Tibial nerve (tissue), 4 donors: Measurements from ENCODE around the gene SMIM7. TPM values are rescaled to one million over a fixed set of nuclear protein-coding genes. Genes with fewer than 3 reads are reported as not detected.

Source experiments
- DNase-seq, 2 donors: peaks; one replicate each; pipeline ENCODE4 v3.0.0-alpha.2; 2019; ENCODE audit warnings: low spot score in 2 of 2
- H3K27ac ChIP-seq, 4 donors: fragments of 200-600 bp; sonication (generic) in 3 of 4; one replicate each; pipeline ENCODE4 v1.5.1; 2017 to 2019; ENCODE audit warnings: mild to moderate bottlenecking in 1 of 4
- H3K27me3 ChIP-seq, 2 donors: fragments of 200-600 bp; sonication (generic) in 1 of 2; one replicate each; pipeline versions ENCODE4 v1.5.1 to v1.6.0; 2017 to 2019
- H3K36me3 ChIP-seq, 3 donors: fragments of 200-600 bp; sonication (generic); one replicate each; pipeline ENCODE4 v1.5.1; 2018 to 2019
- H3K4me1 ChIP-seq, 4 donors: fragments of 200-600 bp; sonication (generic) in 3 of 4; one replicate each; pipeline ENCODE4 v1.5.1; 2017 to 2019
- H3K4me3 ChIP-seq, 4 donors: fragments of 200-600 bp; sonication (generic) in 3 of 4; one replicate each; pipeline ENCODE4 v1.5.1; 2017 to 2019; ENCODE audit warnings: mild to moderate bottlenecking in 1 of 4, moderate library complexity in 1 of 4
- H3K9me3 ChIP-seq, 4 donors: fragments of 200-600 bp; sonication (generic) in 3 of 4; one replicate each; pipeline ENCODE4 v1.5.1; 2017 to 2019
- CTCF ChIP-seq, 5 experiments: fragments of 200-600 bp in 3 of 5; fragments of 450-650 bp in 2 of 5; sonication (generic) in 3 of 5; IDR thresholded peaks; one replicate each; pipeline ENCODE4 v1.5.1; 2016 to 2019; ENCODE audit warnings: antibody characterized with exemption in 5 of 5, mild to moderate bottlenecking in 3 of 5, moderate library complexity in 2 of 5
- EP300 ChIP-seq, 2 donors: sonication (generic); formaldehyde crosslinking; IDR thresholded peaks; one replicate each; pipeline ENCODE4 v1.6.1; 2017; ENCODE audit warnings: antibody characterized with exemption in 2 of 2, mild to moderate bottlenecking in 1 of 2
- POLR2A ChIP-seq, 2 donors: fragments of 450-650 bp; IDR thresholded peaks; one replicate each; pipeline ENCODE4 v1.6.1; 2017; ENCODE audit warnings: antibody characterized with exemption in 2 of 2, mild to moderate bottlenecking in 2 of 2, moderate library complexity in 2 of 2
- WGBS, 2 donors: methylation state at CpG; one replicate each; pipeline ENCODE4 v1.1.5; 2018; 5-methylcytosine and 5-hydroxymethylcytosine counted together
- total RNA-seq, 4 donors: library from RNA; depleted of rRNA; stranded (reverse); fragments of >200 nt; gene quantifications; one replicate each; pipeline ENCODE4 v1.1.0, GENCODE V29; 2016

SMIM7 gene
- total RNA-seq, 4 donors from 2014 or later = 105 to 175 (median 132) TPM

DNA sequence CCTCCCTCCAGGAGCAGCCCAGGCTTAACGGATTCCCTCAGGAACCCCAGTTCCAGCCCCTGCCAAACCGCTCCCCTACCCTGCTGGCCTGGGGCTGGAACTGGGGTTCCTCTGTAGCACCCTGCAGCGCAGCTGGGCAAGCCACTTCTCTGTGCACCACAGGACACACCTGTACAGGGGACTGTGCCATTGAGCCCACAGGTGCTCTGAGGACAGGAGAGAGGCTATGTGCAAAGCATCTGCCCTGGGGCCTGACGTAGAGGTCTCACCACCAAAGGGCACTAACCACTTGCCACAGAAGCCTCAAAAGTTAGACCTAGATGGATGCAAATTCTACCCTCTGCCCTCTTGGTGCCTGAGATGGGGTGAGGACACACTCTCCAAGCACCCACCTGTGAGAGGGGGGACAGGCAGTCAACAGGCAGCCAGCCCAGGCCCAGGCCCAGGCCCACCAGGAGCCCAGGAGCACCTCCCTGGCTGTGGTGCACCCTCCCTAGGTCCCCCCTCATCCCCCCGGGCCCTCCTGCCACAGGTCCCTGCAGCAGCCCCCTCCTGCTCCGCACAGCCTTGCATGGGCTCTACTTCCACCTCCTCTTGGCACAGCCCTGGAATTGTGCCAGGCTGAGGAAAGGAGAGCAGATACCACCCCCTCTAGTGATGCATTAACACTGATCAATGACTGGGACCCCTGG lies 60.1 kb downstream of the SMIM7 start:
- no peaks in the 10 kb centered on the region for H3K27me3 ChIP-seq
- no peaks in the 10 kb centered on the region for H3K9me3 ChIP-seq
- H3K36me3 ChIP-seq = no peaks in the 10 kb centered on the region
- no peak overlapping the region for H3K4me3 ChIP-seq
- 78 to 81% methylated on average over 5 to 6 of the region's 6 CpGs for WGBS, 2 donors
- peaks cover 0 to 88% (median 6%) of the 10 kb centered on the region in 4 donors for H3K4me1 ChIP-seq
- no peak overlapping the region for H3K27ac ChIP-seq
- DNase-seq = no peak
- TF ChIP-seq CTCF (IDR thresholded peaks at IDR 0.05) (no peak), POLR2A (IDR thresholded peaks at IDR 0.05) (no peak), EP300 (IDR thresholded peaks at IDR 0.05) (no peak)

DNA sequence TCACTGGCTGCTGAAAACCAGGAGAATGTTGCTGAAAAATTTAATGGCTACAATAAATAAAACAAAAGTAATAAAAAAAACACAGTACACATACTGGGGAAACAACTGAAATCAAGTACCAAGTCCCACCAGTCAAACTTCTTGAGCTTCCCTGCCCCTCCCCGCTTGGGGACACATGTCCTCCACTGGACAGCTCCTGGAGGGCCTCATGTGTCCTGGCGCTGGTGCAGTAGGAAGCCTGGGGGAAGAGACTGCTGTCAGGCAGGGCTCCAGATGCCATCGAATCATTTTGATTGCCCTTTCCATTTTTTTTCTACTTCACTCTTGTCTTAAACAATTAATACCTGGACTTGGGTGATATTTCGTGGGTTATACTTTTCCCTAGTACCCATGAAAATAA lies 61.1 kb downstream of the SMIM7 start:
- Histone ChIP-seq H3K27ac (no peak overlapping the region), H3K4me3 (no peak overlapping the region), H3K36me3 (no peaks in the 10 kb centered on the region), H3K27me3 (no peaks in the 10 kb centered on the region), H3K4me1 (peaks cover 0 to 88% (median 11%) of the 10 kb centered on the region in 4 donors), H3K9me3 (no peaks in the 10 kb centered on the region)
- DNase-seq = no peak
- TF ChIP-seq POLR2A (IDR thresholded peaks at IDR 0.05) = no peak
- no peak for TF ChIP-seq EP300 (IDR thresholded peaks at IDR 0.05)
- no peak for TF ChIP-seq CTCF (IDR thresholded peaks at IDR 0.05)
- WGBS, 2 donors = 66 to 73% methylated on average over 4 of the region's 4 CpGs

DNA sequence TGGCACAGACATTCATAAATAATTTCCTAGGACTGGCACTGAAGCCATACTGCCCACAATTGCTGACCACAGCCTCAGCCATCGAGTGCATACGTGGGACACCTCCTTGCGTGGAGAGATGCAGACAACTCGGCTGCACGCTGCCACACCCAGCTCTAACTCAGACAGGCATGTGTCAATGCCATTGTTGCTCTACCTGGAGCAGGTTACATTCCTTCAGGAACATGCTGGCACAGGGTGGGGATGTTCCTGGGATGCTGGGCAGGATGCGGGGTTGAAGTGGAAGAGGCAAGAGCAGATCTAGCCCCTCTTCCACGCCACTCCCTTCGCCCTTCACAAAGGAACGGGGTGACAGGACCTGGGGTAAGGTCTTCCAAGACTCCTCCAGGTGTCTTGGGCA lies 63.5 kb downstream of the SMIM7 start:
- 96 to 99% methylated on average over 9 of the region's 9 CpGs for WGBS, 2 donors
- Histone ChIP-seq H3K9me3 (no peaks in the 10 kb centered on the region), H3K27ac (no peak overlapping the region), H3K36me3 (no peaks in the 10 kb centered on the region), H3K27me3 (no peaks in the 10 kb centered on the region), H3K4me1 (peaks cover 0 to 87% (median 17%) of the 10 kb centered on the region in 4 donors), H3K4me3 (no peak overlapping the region)
- DNase-seq = no peak
- TF ChIP-seq POLR2A (IDR thresholded peaks at IDR 0.05) = no peak
- TF ChIP-seq EP300 (IDR thresholded peaks at IDR 0.05) = no peak
- no peak for TF ChIP-seq CTCF (IDR thresholded peaks at IDR 0.05)

Other genes with a start within 250 kb of the SMIM7 start
- 10 to 100 TPM; 29.1 to 41.5 (median 33.3) TPM for gene EPS15L1, start 188.2 kb downstream of the SMIM7 start, total RNA-seq
- not detected for gene CALR3, start 164.0 kb downstream of the SMIM7 start, total RNA-seq
- gene C19orf44, start 163.8 kb downstream of the SMIM7 start, total RNA-seq = 10 to 100 TPM; 13.4 to 19.0 (median 15.8) TPM
- 10 to 100 TPM in 3 of 4 donors, 1 to 10 TPM in 1; 9.8 to 22.5 (median 12.6) TPM for gene CHERP, start 117.7 kb downstream of the SMIM7 start, total RNA-seq
- 10 to 100 TPM; 24.9 to 29.5 (median 28.0) TPM for gene SLC35E1, start 87.7 kb downstream of the SMIM7 start, total RNA-seq
- 10 to 100 TPM in 2 of 4 donors, 1 to 10 TPM in 2; 6.1 to 14.2 (median 11.7) TPM for gene MED26, start 31.9 kb downstream of the SMIM7 start, total RNA-seq
- 1 to 10 TPM; 3.3 to 7.3 (median 3.6) TPM for gene TMEM38A, start 995 bp upstream of the SMIM7 start, total RNA-seq
- under 1 TPM in 1 of 4 donors, not detected in 3; 0.21 TPM for gene NWD1, start 59.7 kb upstream of the SMIM7 start, total RNA-seq
- gene SIN3B, start 169.3 kb upstream of the SMIM7 start, total RNA-seq = 100 to 1,000 TPM in 1 of 4 donors, 10 to 100 TPM in 3; 75.2 to 152 (median 86.3) TPM
- 10 to 100 TPM in 1 of 4 donors, 1 to 10 TPM in 3; 1.3 to 12.9 (median 1.8) TPM for gene F2RL3, start 228.9 kb upstream of the SMIM7 start, total RNA-seq